Neural cell (in vitro differentiated cells): ENCODE results near the gene UQCRQ. TPM values are rescaled to one million over a fixed set of nuclear protein-coding genes. Genes with fewer than 3 reads are reported as not detected.

Experiments used
- H2AFZ ChIP-seq: fragments of 200-600, 300-800 bp; sonication (generic), shearing (Covaris generic); 2 replicates; pipeline ENCODE4 v1.6.0; 2014; ENCODE audit warnings: low read depth, mild to moderate bottlenecking, antibody characterized with exemption, low read length, moderate library complexity
- H3F3A ChIP-seq: fragments of 200-600 bp; shearing (Covaris generic); 2 replicates; pipeline ENCODE4 v1.6.1; 2016; ENCODE audit warnings: mild to moderate bottlenecking, moderate library complexity, mixed read lengths, antibody characterized with exemption, low read length; ENCODE audit not compliant: insufficient read depth, poor library complexity, severe bottlenecking
- H3K27ac ChIP-seq: fragments of 200-600, 300-800 bp; sonication (generic), shearing (Covaris generic); 2 replicates; pipeline ENCODE4 v1.5.1; 2014; ENCODE audit warnings: mild to moderate bottlenecking, low read length, moderate library complexity
- H3K27me3 ChIP-seq: fragments of 300-800, 200-600 bp; sonication (generic), shearing (Covaris generic); 2 replicates; pipeline ENCODE4 v1.6.0; 2014; ENCODE audit warnings: mild to moderate bottlenecking, low read depth, low read length, moderate library complexity; ENCODE audit not compliant: insufficient read depth
- H3K36me3 ChIP-seq: fragments of 300-800, 200-600 bp; sonication (generic), shearing (Covaris generic); 2 replicates; pipeline ENCODE4 v1.5.1; 2014; ENCODE audit warnings: mild to moderate bottlenecking, antibody characterized with exemption, low read length, moderate library complexity; ENCODE audit not compliant: insufficient read depth
- H3K4me2 ChIP-seq: fragments of 300-800, 200-600 bp; sonication (generic), shearing (Covaris generic); 2 replicates; pipeline ENCODE4 v1.6.0; 2014; ENCODE audit warnings: mild to moderate bottlenecking, low read length
- H3K4me3 ChIP-seq: fragments of 300-800, 200-600 bp; sonication (generic), shearing (Covaris generic); 2 replicates; pipeline ENCODE4 v1.5.1; 2014; ENCODE audit warnings: mild to moderate bottlenecking, low read length, moderate library complexity
- H3K79me2 ChIP-seq: fragments of 200-600 bp; shearing (Covaris generic); replicated peaks from 2 replicates; pipeline ENCODE4 v1.6.0; 2014; ENCODE audit warnings: mild to moderate bottlenecking, low read length, moderate library complexity; ENCODE audit not compliant: insufficient read depth
- H3K9ac ChIP-seq: fragments of 300-800, 200-600 bp; sonication (generic), shearing (Covaris generic); 2 replicates; pipeline ENCODE4 v1.6.1; 2016; ENCODE audit warnings: mild to moderate bottlenecking, low read length, mixed read lengths
- H3K9me2 ChIP-seq: fragments of 200-600 bp; shearing (Covaris generic); 2 replicates; pipeline ENCODE4 v1.6.1; 2016; ENCODE audit warnings: mild to moderate bottlenecking, low read length, mixed read lengths; ENCODE audit not compliant: insufficient read depth
- H3K9me3 ChIP-seq: fragments of 200-600, 300-800 bp; sonication (generic), shearing (Covaris generic); 2 replicates; pipeline ENCODE4 v1.6.1; 2016; ENCODE audit warnings: mild to moderate bottlenecking, mixed run types, low read length, moderate library complexity, mixed read lengths
- H4K20me1 ChIP-seq: fragments of 200-600 bp; shearing (Covaris generic); 2 replicates; pipeline ENCODE4 v1.6.1; 2016; ENCODE audit warnings: mild to moderate bottlenecking, mixed run types; ENCODE audit not compliant: insufficient read depth
- CTCF ChIP-seq: fragments of 450-650 bp; IDR thresholded peaks from 2 replicates; pipeline ENCODE4 v1.5.1; 2014; ENCODE audit warnings: antibody characterized with exemption, mild to moderate bottlenecking, moderate library complexity; ENCODE audit not compliant: poor library complexity, severe bottlenecking
- EP300 ChIP-seq: fragments of 450-650 bp; conservative IDR thresholded peaks from 2 replicates; pipeline ENCODE4 v1.6.1; 2014; ENCODE audit warnings: antibody characterized with exemption, mild to moderate bottlenecking, moderate library complexity; ENCODE audit not compliant: poor library complexity, severe bottlenecking
- EZH2 ChIP-seq: fragments of 200-600, 300-800 bp; shearing (Covaris generic), sonication (generic); IDR thresholded peaks from 2 replicates; pipeline ENCODE4 v1.6.1; 2014; ENCODE audit warnings: antibody characterized with exemption, low read length, borderline replicate concordance, mild to moderate bottlenecking; ENCODE audit not compliant: insufficient read depth, poor library complexity, severe bottlenecking
- MXI1 ChIP-seq: fragments of 450-650 bp; conservative IDR thresholded peaks from 2 replicates; pipeline ENCODE4 v1.6.1; 2014; ENCODE audit warnings: antibody characterized with exemption, mild to moderate bottlenecking; ENCODE audit not compliant: poor library complexity, severe bottlenecking
- POLR2AphosphoS5 ChIP-seq: IDR thresholded peaks from 2 replicates; pipeline ENCODE4 v1.6.1; 2012
- RAD21 ChIP-seq: fragments of 450-650 bp; conservative IDR thresholded peaks from 2 replicates; pipeline ENCODE4 v1.6.1; 2014; ENCODE audit warnings: antibody characterized with exemption, mild to moderate bottlenecking, moderate library complexity
- REST ChIP-seq: IDR thresholded peaks from 2 replicates; pipeline ENCODE4 v1.6.1; 2012; ENCODE audit warnings: borderline replicate concordance
- SMC3 ChIP-seq: fragments of 450-650 bp; conservative IDR thresholded peaks from 2 replicates; pipeline ENCODE4 v1.6.1; 2014; ENCODE audit warnings: antibody characterized with exemption, mild to moderate bottlenecking, moderate library complexity; ENCODE audit not compliant: poor library complexity
- TAF1 ChIP-seq: IDR thresholded peaks from 2 replicates; pipeline ENCODE4 v1.6.1; 2012; ENCODE audit warnings: low read depth
- polyA plus RNA-seq: library from polyadenylated mRNA; depleted of rRNA; stranded (reverse); fragments of >200 nt; gene quantifications from 2 replicates; pipeline ENCODE4 v1.2.3, GENCODE V29; 2014

UQCRQ gene
- polyA plus RNA-seq, 1 donor from 2014 or later = 444 TPM

GRCh38 chr5:132886064-132886823 is 19.8 kb downstream of the UQCRQ start:
- H3F3A ChIP-seq = no peaks in the 10 kb centered on the region
- H3K9me2 ChIP-seq = no peaks in the 10 kb centered on the region
- no peaks in the 10 kb centered on the region for H3K9me3 ChIP-seq
- H3K36me3 ChIP-seq = peaks cover 11% of the 10 kb centered on the region
- no peaks in the 10 kb centered on the region for H3K27me3 ChIP-seq
- H2AFZ ChIP-seq = no peak overlapping the region
- H3K27ac ChIP-seq = no peak overlapping the region
- H4K20me1 ChIP-seq = no peaks in the 10 kb centered on the region
- no peak overlapping the region for H3K4me3 ChIP-seq
- peaks cover 4% of the 10 kb centered on the region for H3K79me2 ChIP-seq
- H3K4me2 ChIP-seq = no peak overlapping the region
- no peak for TF ChIP-seq TAF1
- no peak for TF ChIP-seq POLR2AphosphoS5
- TF ChIP-seq MXI1 = no peak
- no peak for TF ChIP-seq RAD21
- no peak for TF ChIP-seq SMC3
- no peak for TF ChIP-seq REST
- no peak for TF ChIP-seq EP300
- no peak for TF ChIP-seq CTCF
- no peak for TF ChIP-seq EZH2
- no peak overlapping the region for H3K9ac ChIP-seq

- H3K9me2 ChIP-seq = no peaks in the 10 kb centered on the region
- no peak overlapping the region for H3K4me2 ChIP-seq
- no peak overlapping the region for H3K27ac ChIP-seq
- H3K4me3 ChIP-seq = no peak overlapping the region
- H3K36me3 ChIP-seq = peaks cover 11% of the 10 kb centered on the region
- TF ChIP-seq EP300 (no peak), CTCF (no peak), RAD21 (no peak), REST (no peak), MXI1 (no peak), SMC3 (no peak), EZH2 (no peak), TAF1 (no peak), POLR2AphosphoS5 (no peak)
- H3K27me3 ChIP-seq = no peaks in the 10 kb centered on the region
- no peaks in the 10 kb centered on the region for H4K20me1 ChIP-seq
- peaks cover 4% of the 10 kb centered on the region for H3K79me2 ChIP-seq
- H3K9ac ChIP-seq = no peak overlapping the region
- no peak overlapping the region for H2AFZ ChIP-seq
- no peaks in the 10 kb centered on the region for H3K9me3 ChIP-seq
- H3F3A ChIP-seq = no peaks in the 10 kb centered on the region
These were observed 20.8 kb downstream of the UQCRQ start for GRCh38 chr5:132887283-132887682.
